NCI-H226 (cell line): ENCODE data around the gene PDCD1.

Source experiments
- DNase-seq: peaks from one replicate; pipeline ENCODE4 v3.0.0-alpha.2; 2015

Gene PDCD1

DNA sequence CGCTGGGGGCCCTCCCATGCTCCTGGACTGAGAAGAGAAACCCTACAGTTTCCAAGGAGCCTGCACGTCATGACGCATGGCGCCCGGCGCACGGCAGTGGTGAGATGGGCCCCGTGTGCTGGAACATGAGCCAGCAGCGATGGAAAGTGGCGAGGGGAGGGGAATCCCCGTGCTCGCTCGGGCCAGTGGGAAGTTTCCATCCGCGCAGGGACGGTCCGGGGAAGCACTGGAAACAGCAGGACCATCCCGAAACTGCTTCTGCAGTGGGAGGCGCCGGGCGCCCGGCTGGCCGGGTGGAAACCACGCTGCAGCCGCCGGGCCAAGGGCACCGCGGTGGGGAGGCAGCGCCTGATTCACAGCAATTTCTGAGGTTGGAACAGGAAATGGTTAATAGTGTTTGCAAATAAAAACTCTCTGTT lies 4.9 kb upstream of the PDCD1 start:
- DNase-seq, result peak; percentile 34

DNA sequence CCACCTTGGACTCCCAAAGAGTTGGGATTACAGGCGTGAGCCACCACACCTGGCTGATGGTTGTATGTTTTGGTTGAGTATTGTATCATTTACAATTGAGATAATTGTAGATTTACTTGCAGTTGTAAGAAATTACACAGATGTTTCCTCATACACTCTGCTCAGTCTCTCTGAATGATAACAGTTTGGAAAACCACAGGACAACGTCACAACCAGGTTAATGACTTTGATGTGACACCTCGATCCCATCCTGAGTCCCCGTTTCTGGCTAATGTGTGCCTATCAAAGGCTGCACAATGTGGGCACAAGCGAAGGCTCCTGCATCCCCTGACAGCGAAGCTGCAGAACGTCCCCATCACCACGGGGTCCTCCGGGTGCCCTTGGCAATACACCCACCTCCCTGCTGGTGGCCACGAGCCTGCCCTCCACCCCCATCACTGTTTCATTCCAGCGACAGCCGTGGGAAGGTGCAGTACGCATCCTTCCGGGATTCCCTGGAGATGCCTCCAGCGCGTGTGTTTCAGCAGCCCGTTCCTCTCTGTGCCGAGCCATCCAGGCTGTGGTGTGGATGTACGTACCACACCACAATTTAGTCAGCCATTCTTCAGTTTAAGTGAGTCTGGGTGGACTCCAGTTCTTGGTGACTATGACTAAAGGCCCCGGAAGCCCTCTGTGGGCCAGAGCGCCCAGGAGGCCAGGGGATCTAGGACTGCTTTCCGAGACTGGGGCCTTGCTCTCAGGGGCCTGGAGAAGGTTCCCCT lies 4.3 kb upstream of the PDCD1 start:
- DNase-seq, result no peak

DNA sequence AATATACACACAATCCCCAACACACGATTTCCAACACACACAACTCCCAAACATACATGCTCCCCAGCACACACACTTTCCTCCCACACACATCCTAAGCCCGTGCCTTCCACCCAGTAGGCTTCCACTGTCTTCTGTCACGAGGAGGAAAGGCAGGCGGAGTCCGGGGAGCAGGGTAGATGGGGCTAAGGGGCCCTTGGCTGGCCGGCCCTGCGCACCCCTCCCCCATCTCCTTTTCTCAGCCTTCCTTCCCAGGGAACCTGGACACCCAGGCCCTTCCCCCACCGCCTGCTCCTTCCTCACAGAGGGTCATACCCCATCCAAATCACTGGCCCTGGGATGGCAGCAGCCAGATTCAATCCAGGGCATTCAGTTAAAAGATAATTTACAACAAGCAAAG lies 3.4 kb upstream of the PDCD1 start:
- no peak for DNase-seq

DNA sequence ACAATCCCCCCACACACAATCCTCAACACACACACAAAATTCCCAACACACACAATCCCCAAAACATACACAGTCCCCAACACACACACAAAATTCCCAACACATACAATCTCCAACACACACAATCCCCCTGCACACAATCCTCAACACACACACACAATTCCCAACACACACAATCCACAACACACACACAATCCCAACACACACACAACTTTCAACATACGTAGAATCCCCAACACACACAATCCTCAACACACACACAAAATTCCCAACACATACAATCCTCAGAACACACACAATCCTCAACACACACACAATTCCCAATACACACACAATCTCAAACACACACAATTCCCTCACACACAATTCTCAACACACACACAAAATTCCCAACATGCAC lies 2.6 kb upstream of the PDCD1 start:
- no peak for DNase-seq

DNA sequence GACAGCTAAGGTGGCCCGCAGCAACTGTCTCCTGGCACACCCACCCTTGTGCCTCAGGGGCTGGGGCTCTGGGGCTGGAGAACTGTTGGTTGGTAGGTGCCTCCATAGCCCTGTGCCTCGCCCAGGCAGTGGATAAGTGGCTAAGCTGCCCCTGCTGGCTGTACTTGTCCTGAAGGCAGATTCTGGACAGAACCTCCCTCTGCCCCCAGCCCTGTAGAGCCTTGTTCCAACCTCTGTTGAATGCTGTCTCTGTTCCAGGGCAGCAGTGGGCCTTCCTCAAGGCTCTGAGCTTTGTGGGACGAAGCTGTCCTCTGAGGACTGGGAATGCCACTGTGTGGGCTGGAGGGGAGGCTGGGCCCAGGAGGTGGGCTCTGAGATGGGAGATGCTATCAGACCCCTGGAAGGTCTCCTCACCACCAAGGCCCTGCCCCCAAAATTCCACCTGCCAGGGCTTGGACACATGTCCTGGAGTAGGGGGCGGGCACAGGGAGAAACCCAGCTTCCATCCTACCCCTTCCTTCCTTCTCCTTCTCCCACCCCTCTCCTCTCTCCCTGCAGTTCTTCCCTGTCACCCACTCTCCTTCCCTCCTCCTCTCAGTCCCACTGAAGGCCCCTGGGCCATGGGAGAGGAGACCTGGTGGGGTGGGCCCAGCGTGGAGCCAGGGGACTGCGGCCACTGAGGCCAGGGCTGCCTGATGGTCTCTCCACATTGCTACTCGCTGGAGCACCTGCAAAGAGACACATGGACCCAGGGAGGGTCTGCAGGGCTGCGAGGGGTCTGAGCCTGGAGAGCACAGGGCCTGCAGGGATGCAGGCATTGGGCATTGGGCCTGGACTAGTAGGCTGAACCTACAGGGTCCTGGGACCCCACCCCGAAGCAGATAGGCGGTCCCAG lies 1.7 kb upstream of the PDCD1 start:
- DNase-seq, result no peak

DNA sequence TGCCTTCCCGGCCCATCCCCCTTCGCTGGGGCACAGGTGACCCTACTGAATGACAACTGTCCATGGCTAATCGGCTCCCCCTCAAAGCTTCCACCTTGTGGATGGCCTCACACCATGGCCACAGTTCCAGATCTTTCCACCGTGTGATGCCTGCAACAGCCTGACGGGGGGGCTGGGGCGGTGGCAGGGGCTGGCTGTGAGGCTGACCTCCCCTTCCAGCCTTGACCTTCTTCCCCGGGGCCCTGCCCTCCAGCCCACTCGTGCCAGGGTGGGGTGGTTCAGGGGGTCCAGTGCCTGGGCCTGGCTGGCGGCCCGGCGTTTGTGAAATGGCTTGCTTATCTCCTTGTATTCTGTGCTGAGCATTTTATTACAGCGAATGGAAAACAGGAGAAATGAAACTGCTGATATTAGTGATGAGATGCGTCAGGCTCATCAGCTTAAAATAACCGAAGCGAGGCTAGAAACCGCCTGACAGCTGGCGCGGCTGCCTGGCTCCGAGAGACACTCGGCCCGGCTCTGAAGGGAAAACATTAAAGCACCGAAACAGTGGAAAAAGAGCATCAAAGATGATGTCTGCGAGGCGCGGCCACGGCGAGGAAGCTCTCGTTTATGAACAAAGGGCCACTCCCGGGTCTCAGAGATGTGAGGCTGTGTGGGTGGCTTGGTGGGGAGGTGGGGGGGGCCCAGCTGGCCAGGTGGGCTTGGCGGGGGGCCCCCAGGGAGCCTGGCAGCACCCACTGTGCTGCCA lies 916 bp upstream of the PDCD1 start:
- no peak for DNase-seq

DNA sequence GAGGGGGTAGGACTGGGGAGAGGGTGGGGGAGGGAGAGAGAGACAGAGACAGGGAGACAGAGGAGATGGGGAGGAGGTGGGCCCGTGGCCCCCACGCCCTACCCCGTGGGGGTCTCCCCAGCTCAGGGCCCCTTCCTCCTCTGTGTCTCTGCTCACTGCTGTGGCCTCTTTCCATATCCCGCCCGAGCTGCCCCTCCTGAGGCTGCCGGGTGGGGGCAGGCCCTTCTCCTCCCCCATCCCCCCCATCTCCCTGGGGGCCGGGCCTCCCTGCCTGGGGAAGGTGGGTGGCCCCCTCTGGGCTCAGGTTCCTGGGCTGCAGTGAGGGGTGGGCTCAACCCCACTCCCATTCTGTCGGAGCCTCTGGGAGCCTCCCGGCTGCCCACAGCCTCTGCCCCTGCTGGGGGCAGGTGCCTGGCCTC lies 332 bp upstream of the PDCD1 start:
- DNase-seq, result no peak

DNA sequence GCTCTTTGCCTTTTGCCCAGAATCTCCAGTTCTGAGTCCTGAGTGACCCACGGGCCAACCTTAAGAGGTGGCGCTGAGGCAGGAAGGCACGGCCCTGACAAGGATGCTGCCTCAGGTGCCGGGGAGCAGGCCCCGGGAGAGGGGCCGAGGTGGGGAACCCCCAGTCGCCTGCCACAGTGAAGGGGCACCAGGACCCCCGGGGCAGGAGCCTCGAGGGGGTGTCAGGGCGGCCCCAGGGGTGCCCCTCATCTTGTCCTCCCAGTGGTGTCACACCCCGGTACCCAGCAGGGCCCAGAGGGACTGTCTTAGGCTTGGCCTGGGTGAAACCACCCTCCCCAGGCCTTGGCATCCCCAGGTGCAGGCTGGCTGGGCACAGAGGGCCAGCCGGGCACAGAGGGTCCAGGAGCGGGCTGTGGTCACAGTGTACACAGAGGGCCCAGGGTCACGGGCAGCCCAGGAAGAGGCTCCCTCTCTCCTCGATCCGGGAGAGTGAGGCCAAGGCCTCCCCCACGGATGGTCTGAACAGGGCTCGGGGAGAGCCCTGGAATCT lies 1.0 kb downstream of the PDCD1 start:
- no peak for DNase-seq

DNA sequence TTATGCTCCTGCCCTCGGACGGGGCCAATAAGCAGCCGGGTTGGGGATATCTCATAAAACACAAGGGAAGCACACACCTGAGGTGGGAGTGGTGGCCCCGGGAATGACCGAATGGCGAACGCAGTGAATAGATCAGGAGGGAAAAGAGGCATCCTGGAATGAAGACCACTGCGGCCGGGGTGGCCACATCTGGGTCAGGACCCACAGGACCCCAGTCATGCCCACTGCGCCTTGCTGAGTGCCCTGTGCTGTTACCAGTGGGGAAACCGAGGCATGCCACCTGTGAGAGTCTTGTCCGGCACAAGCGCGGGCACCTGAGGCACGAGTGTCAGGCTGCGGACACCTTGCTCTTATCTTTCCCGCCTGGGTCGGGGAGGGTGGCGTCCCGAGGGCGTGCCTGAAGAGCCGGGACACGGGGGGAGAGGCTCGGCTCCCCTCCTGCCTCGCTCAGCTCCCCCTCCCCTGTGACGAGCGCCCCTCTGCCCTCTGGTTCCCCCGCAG lies 1.6 kb downstream of the PDCD1 start:
- no peak for DNase-seq

DNA sequence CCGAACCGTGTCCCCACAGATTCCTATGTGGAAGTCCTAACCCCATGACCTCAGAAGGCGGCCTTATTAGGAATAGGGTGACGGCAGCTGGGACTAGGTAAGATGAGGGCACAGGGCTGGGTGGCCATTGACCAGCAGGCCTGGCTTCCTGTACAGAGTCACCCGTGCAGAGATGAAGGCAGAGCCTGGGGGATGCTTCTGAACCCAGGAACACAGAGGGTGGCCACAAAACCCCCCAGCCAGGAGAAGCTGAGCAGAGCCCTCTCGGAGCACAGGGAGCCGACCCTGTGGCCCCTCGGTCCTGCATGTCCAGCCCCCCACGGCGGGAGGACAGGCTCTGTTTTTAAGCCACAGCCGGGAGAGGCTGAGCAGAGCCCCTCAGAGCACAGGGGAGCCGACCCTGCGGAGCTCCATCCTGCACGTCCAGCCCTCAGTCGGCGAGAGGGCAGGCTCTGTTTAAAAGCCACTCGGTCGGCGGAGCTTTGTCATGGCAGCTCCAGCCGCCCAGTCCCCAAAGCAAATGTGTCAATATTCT lies 2.7 kb downstream of the PDCD1 start:
- DNase-seq, result no peak

DNA sequence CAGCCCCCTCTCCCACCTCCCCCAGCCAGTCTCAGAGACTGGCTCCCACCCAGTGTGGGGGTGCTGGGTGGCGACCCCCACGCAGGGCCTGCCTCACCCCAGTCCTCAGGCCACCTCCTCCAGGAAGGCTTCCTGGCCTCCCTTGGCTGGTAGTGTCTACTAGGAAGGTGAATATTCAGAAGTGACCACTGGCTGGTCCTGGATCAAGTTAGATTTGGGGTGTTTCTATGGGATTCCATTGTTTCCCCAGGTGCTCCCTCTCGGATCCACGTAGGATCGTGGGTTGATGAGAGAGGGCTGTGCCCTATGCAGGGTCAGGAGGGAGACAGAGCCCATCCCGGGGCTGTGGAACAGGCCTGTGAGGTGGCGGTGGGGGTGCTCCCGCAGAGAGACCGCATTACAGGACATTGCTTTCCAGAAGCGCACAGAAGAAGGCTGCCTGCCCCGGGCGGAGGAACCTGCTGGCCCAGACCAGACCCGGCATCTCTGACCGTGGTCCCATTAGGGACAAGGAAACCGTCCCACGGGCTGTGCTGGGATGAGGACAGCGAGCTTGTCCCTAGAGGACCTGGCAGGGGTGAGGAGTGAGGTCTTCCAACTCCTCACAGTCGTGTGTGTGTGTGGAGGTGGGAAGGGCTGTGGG lies 3.3 kb downstream of the PDCD1 start:
- no peak for DNase-seq

DNA sequence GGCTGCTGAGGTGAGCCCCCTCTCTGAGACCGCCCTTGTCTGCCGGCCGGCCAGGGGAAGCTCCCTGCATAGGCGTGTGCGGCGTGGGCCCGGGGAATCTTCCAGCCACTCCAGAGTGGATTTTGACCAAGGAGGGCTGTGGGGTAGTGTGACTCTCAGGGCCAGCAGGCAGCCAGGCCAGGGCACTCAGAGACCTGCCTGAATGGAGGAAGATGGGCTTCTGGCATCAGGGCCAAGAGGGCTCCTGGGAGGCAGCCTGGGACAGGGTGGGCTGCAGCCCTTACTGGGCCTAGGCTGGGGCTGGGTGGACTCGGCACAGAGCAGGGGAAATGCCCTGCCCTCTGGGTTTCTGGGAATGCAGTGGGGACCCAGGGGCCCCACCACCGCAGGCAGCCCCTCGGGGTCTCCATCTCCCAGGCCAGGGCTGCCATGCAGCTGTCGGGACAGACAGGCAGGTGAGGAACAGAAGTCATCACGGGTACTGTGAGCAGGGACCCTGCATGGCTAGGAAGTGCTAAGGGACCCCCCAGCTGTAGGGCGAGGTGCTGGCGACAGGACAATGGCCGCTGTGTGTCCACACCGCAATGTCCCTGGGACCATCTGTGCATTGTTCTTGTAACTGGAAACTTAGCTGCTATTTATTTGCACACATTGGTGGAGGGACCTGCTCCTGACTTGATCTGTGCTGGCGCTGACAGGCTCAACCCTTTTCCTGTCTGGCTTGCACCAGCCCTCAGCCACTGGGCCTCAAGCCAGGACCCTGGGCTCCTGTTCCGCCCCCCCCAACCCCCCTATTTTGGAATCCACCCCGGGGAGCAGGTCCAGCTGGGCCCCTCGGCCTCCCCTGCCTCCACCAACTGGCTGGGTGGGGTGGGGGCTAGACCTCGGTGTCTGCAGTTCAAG lies 4.1 kb downstream of the PDCD1 start:
- DNase-seq, result no peak

DNA sequence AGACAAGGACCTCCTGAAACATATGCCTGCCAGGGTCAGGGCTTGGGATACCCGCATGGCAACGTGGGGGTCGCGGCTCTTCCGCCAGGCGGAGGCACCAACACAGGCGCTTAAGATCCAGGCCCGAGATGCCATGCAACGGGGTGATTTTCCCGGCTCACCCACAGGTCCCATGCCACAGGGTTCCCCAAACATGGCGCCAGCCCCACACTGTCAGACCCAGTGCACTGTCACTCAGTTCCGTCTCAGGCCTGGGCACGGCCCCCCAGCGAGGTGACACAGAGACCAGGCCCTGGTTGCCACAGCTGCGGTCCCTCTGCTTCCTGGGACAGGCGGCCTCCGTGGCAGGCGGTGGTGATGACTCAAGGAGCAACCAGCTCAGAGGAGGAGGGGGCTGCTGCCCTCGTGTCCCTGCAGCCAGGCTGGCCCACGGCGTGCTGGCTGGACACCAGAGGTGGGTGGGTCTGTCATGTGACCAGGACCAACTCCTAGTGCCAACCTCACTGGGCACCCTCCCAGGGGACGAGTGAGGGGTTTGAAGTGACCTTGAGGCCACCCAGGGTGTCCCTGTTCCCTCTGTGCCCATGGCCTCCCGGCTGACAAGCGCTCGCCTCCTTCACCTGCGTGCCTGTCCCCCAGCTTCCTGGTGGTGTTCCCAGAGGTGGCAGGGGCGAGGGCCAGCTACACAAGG lies 4.9 kb downstream of the PDCD1 start:
- DNase-seq, result no peak

DNA sequence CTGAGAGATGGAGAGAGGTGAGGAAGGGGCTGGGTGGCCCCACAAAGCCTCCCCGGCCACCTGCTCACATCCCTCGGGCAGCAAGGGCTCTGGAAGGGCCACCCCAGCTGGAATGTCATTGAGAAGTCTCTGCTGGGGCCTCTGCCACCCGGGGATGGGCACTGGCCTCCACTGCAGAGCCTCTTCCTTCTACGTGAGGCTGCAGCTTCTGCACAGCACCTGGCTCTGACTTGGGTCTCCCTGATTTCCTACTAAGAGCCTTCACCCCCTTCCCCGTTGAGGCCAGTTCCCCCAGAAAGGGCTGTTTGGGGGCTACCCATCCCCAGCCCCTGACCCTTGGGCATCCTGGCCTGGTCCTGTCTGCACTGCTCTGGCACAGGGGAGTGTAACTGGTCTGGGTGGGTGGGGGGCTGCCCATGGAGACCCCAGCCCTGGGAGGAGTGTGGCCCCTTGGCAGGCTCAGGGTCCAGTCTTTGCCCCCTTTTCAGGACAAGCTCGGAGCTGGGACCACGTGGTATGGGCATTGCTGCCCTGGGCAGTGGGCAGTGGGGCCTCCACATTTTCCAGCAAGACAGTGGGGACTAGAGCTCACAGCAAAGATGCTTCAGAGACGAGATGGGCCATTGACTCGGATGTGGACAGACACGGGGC lies 5.6 kb downstream of the PDCD1 start:
- DNase-seq, result no peak

DNA sequence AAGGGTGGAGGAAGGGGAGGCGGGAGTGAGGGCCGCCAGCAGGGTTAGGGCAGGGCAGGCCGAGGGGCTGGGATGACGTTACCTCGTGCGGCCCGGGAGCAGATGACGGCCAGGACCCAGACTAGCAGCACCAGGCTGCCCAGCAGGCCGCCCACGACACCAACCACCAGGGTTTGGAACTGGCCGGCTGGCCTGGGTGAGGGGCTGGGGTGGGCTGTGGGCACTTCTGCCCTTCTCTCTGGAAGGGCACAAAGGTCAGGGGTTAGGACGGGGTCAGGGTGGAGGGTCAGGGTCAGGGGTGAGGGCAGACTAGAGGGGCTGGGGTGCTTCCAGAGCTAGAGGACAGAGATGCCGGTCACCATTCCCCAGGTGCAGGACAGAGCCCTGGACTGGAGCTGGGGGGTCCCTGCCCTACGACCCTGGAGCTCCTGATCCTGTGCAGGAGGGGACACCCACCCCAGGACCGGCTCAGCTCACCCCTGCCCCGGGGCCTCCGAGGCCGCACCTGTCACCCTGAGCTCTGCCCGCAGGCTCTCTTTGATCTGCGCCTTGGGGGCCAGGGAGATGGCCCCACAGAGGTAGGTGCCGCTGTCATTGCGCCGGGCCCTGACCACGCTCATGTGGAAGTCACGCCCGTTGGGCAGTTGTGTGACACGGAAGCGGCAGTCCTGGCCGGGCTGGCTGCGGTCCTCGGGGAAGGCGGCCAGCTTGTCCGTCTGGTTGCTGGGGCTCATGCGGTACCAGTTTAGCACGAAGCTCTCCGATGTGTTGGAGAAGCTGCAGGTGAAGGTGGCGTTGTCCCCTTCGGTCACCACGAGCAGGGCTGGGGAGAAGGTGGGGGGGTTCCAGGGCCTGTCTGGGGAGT lies 6.3 kb downstream of the PDCD1 start:
- no peak for DNase-seq

DNA sequence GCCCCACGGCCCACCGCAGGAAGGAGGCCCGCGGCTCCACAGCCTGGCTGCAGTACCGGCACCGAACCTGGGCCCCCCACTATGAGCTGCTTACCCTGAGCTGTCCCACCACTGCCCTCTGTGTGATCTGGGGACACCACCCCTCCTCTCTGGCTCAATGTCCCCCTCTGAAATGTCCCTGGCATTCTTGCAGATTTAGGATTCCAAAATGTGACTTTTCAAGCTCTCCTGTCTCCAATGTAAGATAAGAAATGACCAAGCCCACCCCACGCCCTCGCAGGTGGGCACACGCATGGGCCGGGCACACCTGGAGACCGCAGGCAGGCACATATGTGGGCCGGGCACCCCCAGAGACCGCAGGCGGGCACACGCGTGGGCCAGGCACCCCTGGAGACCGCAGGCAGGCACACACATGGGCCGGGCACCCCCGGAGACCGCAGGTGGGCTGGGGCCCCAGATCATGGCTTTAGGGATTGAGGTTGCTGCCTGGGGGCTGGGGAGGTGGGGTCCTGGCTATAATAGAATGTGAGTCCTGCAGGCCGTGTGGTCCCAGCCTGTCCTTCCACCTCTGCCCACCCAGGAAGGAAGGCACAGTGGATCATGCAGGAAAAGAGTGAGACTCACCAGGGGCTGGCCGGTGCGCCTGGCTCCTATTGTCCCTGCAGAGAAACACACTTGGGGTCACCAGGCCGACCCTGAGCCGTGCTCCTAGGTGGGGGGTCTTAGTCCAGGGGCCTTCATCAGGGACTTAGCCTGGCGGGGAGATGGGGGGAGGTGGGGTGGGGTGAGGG lies 7.2 kb downstream of the PDCD1 start:
- DNase-seq, result no peak

DNA sequence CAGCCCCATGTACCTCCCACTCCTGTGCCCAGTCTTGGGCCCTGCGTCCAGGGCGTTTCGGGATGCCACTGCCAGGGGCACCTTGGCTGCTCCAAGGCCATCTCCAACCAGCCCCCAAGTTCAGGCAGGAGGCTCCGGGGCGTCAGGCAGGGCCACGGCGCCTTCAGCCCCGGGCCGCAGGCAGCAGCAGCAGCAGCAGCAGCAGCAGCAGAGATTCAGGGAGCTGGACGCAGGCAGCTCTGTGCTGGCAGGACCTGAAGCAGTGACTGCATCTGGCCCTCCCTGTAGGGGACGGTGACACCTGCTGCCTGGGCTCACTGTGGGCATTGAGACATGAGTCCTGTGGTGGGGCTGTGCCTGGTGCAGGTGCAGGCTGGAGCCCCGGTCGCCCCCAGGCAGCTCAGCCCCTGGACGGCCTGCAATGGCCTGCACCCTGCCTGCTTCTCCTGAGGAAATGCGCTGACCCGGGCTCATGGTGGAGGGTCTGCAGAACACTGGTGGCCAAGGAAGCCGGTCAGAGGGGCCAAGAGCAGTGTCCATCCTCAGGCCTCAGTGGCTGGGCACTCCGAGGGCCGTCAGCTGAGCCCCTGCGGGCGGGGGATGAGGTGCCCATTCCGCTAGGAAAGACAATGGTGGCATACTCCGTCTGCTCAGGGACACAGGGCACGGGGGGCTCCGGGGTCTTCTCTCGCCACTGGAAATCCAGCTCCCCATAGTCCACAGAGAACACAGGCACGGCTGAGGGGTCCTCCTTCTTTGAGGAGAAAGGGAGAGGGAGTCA lies 8.0 kb downstream of the PDCD1 start:
- DNase-seq, result no peak
